22Rv1 (cell line): ENCODE results near the gene ANO2.

Source experiments
- ZFX ChIP-seq: fragments of 450-650 bp; IDR thresholded peaks from 2 replicates; pipeline ENCODE4 v1.6.1; 2017; ENCODE audit warnings: antibody characterized with exemption, borderline replicate concordance
- TF ChIP-seq, protein P1 (sequence below): fragments of 450-650 bp; IDR thresholded peaks from 2 replicates; pipeline ENCODE4 v1.5.1; 2017; ENCODE audit warnings: mild to moderate bottlenecking

DNA sequence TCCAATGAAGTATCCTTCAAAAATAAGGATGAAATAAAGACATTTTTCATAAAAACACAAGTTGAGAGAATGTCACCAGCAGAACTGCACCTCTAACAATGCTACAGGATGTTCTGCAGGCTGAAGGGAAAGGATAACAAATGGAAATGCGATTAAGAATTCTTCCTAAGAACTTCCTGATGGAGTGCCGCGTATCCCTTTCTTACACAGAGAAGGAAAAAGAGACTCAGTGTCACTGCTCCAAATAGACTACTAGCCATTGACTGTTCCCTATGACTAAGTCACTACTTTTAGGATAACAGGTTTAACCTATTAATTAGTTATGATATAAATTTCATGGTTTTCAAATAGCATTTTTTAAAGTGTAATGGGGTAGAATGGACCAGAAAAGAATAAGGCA, 3.2 kb downstream of the ANO2 start:
- TF ChIP-seq, protein P1, sequence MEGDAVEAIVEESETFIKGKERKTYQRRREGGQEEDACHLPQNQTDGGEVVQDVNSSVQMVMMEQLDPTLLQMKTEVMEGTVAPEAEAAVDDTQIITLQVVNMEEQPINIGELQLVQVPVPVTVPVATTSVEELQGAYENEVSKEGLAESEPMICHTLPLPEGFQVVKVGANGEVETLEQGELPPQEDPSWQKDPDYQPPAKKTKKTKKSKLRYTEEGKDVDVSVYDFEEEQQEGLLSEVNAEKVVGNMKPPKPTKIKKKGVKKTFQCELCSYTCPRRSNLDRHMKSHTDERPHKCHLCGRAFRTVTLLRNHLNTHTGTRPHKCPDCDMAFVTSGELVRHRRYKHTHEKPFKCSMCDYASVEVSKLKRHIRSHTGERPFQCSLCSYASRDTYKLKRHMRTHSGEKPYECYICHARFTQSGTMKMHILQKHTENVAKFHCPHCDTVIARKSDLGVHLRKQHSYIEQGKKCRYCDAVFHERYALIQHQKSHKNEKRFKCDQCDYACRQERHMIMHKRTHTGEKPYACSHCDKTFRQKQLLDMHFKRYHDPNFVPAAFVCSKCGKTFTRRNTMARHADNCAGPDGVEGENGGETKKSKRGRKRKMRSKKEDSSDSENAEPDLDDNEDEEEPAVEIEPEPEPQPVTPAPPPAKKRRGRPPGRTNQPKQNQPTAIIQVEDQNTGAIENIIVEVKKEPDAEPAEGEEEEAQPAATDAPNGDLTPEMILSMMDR, result no peak
- no peak for TF ChIP-seq ZFX
